PC-9 (cell line): ENCODE data around the gene DNTT.

ENCODE experiments used
- EZH2 ChIP-seq: fragments of 200-600 bp; sonication (generic); IDR thresholded peaks from 2 replicates; pipeline ENCODE4 v1.8.0; 2017; ENCODE audit warnings: antibody characterized with exemption, low read depth
- TF ChIP-seq, protein P1 (sequence below): fragments of 200-600 bp; sonication (generic); conservative IDR thresholded peaks from 2 replicates; pipeline ENCODE4 v1.6.1; 2017; ENCODE audit warnings: mixed run types, antibody characterized with exemption, mild to moderate bottlenecking, moderate library complexity

GRCh38 chr10:96268341-96268909, 35.8 kb upstream of the DNTT start:
- TF ChIP-seq, protein P1, sequence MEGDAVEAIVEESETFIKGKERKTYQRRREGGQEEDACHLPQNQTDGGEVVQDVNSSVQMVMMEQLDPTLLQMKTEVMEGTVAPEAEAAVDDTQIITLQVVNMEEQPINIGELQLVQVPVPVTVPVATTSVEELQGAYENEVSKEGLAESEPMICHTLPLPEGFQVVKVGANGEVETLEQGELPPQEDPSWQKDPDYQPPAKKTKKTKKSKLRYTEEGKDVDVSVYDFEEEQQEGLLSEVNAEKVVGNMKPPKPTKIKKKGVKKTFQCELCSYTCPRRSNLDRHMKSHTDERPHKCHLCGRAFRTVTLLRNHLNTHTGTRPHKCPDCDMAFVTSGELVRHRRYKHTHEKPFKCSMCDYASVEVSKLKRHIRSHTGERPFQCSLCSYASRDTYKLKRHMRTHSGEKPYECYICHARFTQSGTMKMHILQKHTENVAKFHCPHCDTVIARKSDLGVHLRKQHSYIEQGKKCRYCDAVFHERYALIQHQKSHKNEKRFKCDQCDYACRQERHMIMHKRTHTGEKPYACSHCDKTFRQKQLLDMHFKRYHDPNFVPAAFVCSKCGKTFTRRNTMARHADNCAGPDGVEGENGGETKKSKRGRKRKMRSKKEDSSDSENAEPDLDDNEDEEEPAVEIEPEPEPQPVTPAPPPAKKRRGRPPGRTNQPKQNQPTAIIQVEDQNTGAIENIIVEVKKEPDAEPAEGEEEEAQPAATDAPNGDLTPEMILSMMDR: no peak
- no peak for TF ChIP-seq EZH2
